ENCODE data around the gene SAP130. TPM values are rescaled to one million over a fixed set of nuclear protein-coding genes. Genes with fewer than 3 reads are reported as not detected.

The SAP130 gene
- total and polyA plus RNA-seq, 2 of the 8 experiments (the other 6 are each of a cell fraction or from before 2014, with no cell fraction given): 51.4 to 54.3 TPM

DNA sequence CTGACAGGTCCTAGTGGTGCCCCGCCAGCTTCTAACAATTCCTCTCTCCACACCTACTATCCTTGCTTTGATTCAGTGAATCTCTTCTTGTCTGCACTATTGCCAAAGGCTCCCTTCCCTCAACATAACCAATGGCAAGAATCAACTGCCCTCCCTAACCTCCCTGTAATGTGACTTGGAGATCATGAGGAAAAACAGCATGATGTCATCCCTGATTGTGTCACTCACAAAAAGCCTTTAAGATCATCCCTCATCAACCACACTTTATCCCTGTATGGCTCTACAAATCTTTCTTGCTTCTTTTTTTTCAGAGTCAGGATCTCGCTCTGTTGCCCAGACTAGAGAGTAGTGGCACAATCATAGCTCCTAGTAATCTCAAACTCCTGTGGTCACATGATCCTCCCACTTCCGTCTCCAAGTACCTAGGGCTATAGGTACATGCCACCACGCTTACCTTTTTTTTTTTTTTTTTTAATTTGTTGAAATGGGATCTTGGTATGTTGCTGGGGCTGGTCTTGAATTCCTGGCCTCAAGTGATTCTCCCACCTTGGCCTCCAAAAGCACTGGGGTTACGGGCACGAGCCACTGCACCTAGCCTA lies 19.7 kb downstream of the SAP130 start:
- H3K14ac ChIP-seq (ENCODE audit: insufficient read length): no peak overlapping the region
- no peak overlapping the region for H3K4ac ChIP-seq (replicated peaks; ENCODE audit: insufficient read length, low read depth, low read length)
- no peak overlapping the region for H3K27ac ChIP-seq (ENCODE audit: low read depth, low read length)
- 88% methylated on average over 6 of the region's 6 CpGs; no CpG with 5 or more reads in 1 of the 2 experiments for WGBS, 2 experiments (ENCODE audit: extremely low coverage in 1 of 2, insufficient coverage in 1 of 2, insufficient read length in 1 of 2, insufficient replicate concordance in 2 of 2, low coverage in 1 of 2, low lambda C conversion rate in 2 of 2, missing lambda C conversion rate in 1 of 2)
- no peak overlapping the region for H4K5ac ChIP-seq (ENCODE audit: insufficient read length, low read depth, low read length)
- no peak overlapping the region for H3K9ac ChIP-seq (replicated peaks in 1 of 4; ENCODE audit: extremely low read depth in 1 of 4, low read depth in 3 of 4, low read length in 3 of 4)
- H3K23ac ChIP-seq (ENCODE audit: insufficient read length): no peak overlapping the region
- no peaks in the 10 kb centered on the region for H3K27me3 ChIP-seq (replicated peaks in 1 of 4; ENCODE audit: control insufficient read depth in 3 of 4, extremely low read depth in 1 of 4, insufficient read depth in 3 of 4, low read length in 3 of 4)
- H3K4me2 ChIP-seq (ENCODE audit: insufficient read depth in 1 of 2, low read depth in 2 of 2, low read length in 2 of 2): no peak overlapping the region
- H2BK20ac ChIP-seq (ENCODE audit: low read length): no peak overlapping the region
- no peaks in the 10 kb centered on the region for H3K23me2 ChIP-seq (ENCODE audit: low read depth, low read length)
- peaks cover 0 to 3% of the 10 kb centered on the region in 2 experiments for H4K20me1 ChIP-seq (replicated peaks in 1 of 2; ENCODE audit: control insufficient read depth in 1 of 2, insufficient read depth in 2 of 2, low read length in 2 of 2)
- no peak overlapping the region for H4K91ac ChIP-seq (replicated peaks; ENCODE audit: insufficient read length, low read length)
- H2BK120ac ChIP-seq (replicated peaks; ENCODE audit: low read depth, low read length): no peak overlapping the region
- H2AFZ ChIP-seq (ENCODE audit: low read length): no peak overlapping the region
- H3K79me1 ChIP-seq (ENCODE audit: low read depth, low read length): no peaks in the 10 kb centered on the region
- CTCF ChIA-PET (ENCODE audit: partially characterized antibody): no interaction called here
- H3K79me2 ChIP-seq (ENCODE audit: control insufficient read depth in 1 of 2, insufficient read depth in 2 of 2, low read length in 2 of 2): no peaks in the 10 kb centered on the region
- H3K4me3 ChIP-seq (ENCODE audit: extremely low read depth in 1 of 4, insufficient read depth in 2 of 4, low read depth in 3 of 4, low read length in 4 of 4): no peak overlapping the region
- H3K4me1 ChIP-seq (replicated peaks in 1 of 4; ENCODE audit: control insufficient read depth in 3 of 4, insufficient read depth in 4 of 4, low read length in 3 of 4): no peaks in the 10 kb centered on the region
- no peak overlapping the region for H4K8ac ChIP-seq (ENCODE audit: extremely low read depth, insufficient read depth, low read length)
- DNase-seq (ENCODE audit: low read depth in 1 of 2, low spot score in 2 of 2): no peak
- no peak overlapping the region for H2AK5ac ChIP-seq (ENCODE audit: low read depth, low read length)
- H3K56ac ChIP-seq (replicated peaks; ENCODE audit: insufficient read length, low read depth, low read length): no peak overlapping the region
- no peak overlapping the region for H2BK15ac ChIP-seq (ENCODE audit: low read length)
- no peak overlapping the region for H2BK5ac ChIP-seq (ENCODE audit: low read depth, low read length)
- POLR2A ChIA-PET (ENCODE audit: partially characterized antibody): interaction anchor here (0.6 to 1.4 kb wide), 3 partner anchors 9 to 95 kb away, joined by 3 to 4 read pairs (median 3); no protein-coding TSS in a partner anchor
- peaks cover 26 to 86% (median 69%) of the 10 kb centered on the region in 4 experiments for H3K36me3 ChIP-seq (ENCODE audit: control insufficient read depth in 2 of 4, insufficient read depth in 4 of 4, low read length in 3 of 4)
- no peaks in the 10 kb centered on the region for H3K9me3 ChIP-seq (ENCODE audit: insufficient read depth in 2 of 2, low read depth in 1 of 2, low read length in 1 of 2)
- FAIRE-seq: no peak
- no peak overlapping the region for H2BK12ac ChIP-seq (ENCODE audit: low read depth, low read length)
- H3K18ac ChIP-seq (ENCODE audit: extremely low read depth, low read length): no peak overlapping the region
- TF ChIP-seq MAX (IDR thresholded peaks at IDR 0.05) (no peak), RXRA (IDR thresholded peaks at IDR 0.05; ENCODE audit: insufficient read depth, low read depth, low read length) (no peak), PHF8 (conservative IDR thresholded peaks at IDR 0.05; ENCODE audit: low read depth, low read length) (no peak), BCL11A (IDR thresholded peaks at IDR 0.05; ENCODE audit: low read depth in 2 of 2, low read length in 2 of 2) (no peak), GABPA (IDR thresholded peaks at IDR 0.05; ENCODE audit: borderline replicate concordance, insufficient read depth, low read length) (no peak)

All from H1 (cell line).